ENCODE results near the gene OCA2.
A peak's percentile ranks its signal among the peaks of the same experiment; 100 is the strongest.
"Not testable (repeated sequence)": the region's sequence is repeated elsewhere in the genome, so short reads cannot be mapped to it uniquely, and the experiment has no call there.

The OCA2 gene

GRCh38 chr15:28098766-28099554, at the start of gene OCA2:
Gene OCA2, minus strand, starts transcription at chr15:28099315. Its CDS starts 17,441 bp downstream, at chr15:28081874.
- no peak for DNase-seq (ENCODE audit: low spot score)

GRCh38 chr15:28147801-28148200, 48.7 kb upstream of the OCA2 start:
- DNase-seq (ENCODE audit: low spot score), result no peak

- DNase-seq (ENCODE audit: low spot score), result not testable (repeated sequence)
These were observed 46.3 kb upstream of the OCA2 start for GRCh38 chr15:28145419-28145818.

- DNase-seq (ENCODE audit: low spot score), result no peak
These were observed 40.9 kb upstream of the OCA2 start for GRCh38 chr15:28140062-28140461.

- not testable (repeated sequence) for DNase-seq (ENCODE audit: low spot score)
These were observed 38.4 kb upstream of the OCA2 start for GRCh38 chr15:28137408-28138039.

GRCh38 chr15:28136236-28136904, 37.3 kb upstream of the OCA2 start:
- peak; percentile 14 for DNase-seq (ENCODE audit: low spot score)

GRCh38 chr15:28133281-28133680, 34.2 kb upstream of the OCA2 start:
- DNase-seq (ENCODE audit: low spot score), result no peak

- no peak for DNase-seq (ENCODE audit: low spot score)
These were observed 33.6 kb upstream of the OCA2 start for GRCh38 chr15:28132524-28133275.

- no peak for DNase-seq (ENCODE audit: low spot score)
These were observed 32.8 kb upstream of the OCA2 start for GRCh38 chr15:28131946-28132345.

GRCh38 chr15:28131400-28131799, 32.3 kb upstream of the OCA2 start:
- no peak for DNase-seq (ENCODE audit: low spot score)

GRCh38 chr15:28130651-28131050, 31.5 kb upstream of the OCA2 start:
- no peak for DNase-seq (ENCODE audit: low spot score)

- DNase-seq (ENCODE audit: low spot score), result no peak
These were observed 30.2 kb upstream of the OCA2 start for GRCh38 chr15:28129231-28129848.

GRCh38 chr15:28128031-28128430, 28.9 kb upstream of the OCA2 start:
- no peak for DNase-seq (ENCODE audit: low spot score)

GRCh38 chr15:28127036-28127435, 27.9 kb upstream of the OCA2 start:
- no peak for DNase-seq (ENCODE audit: low spot score)

GRCh38 chr15:28125673-28126651, 26.8 kb upstream of the OCA2 start:
- peak; percentile 43 for DNase-seq (ENCODE audit: low spot score)

- no peak for DNase-seq (ENCODE audit: low spot score)
These were observed 25.7 kb upstream of the OCA2 start for GRCh38 chr15:28124841-28125240.

- DNase-seq (ENCODE audit: low spot score), result peak; percentile 38
These were observed 24.4 kb upstream of the OCA2 start for GRCh38 chr15:28123408-28124023.

- no peak for DNase-seq (ENCODE audit: low spot score)
These were observed 23.2 kb upstream of the OCA2 start for GRCh38 chr15:28122038-28122949.

GRCh38 chr15:28121577-28121976, 22.5 kb upstream of the OCA2 start:
- DNase-seq (ENCODE audit: low spot score), result not testable (repeated sequence)

Measured in CD4-positive, alpha-beta T cell treated with Interleukin-15 for 4 hours (primary cell).